ENCODE data around the gene CLEC4F.

Gene CLEC4F

DNA sequence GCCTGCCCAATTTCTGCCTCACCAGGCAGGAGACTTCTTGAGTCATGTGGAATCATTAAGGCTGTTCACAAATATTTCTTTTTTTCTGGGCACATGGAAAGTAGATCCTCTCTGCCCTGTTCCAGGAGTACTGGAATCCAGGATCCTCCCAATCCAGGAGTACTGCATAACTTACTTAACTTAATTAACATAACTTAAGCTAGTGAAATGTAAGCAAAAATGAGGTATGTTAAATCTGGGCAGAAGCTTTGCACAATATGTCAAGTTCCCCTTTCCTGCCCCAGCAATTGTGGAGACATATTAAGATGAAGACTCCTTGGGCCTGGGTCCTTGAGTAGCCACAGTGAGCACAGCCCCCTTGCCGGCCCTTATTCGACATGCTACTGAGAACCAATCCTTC is 12.0 kb upstream of the CLEC4F start:
- TF ChIP-seq, protein P1, sequence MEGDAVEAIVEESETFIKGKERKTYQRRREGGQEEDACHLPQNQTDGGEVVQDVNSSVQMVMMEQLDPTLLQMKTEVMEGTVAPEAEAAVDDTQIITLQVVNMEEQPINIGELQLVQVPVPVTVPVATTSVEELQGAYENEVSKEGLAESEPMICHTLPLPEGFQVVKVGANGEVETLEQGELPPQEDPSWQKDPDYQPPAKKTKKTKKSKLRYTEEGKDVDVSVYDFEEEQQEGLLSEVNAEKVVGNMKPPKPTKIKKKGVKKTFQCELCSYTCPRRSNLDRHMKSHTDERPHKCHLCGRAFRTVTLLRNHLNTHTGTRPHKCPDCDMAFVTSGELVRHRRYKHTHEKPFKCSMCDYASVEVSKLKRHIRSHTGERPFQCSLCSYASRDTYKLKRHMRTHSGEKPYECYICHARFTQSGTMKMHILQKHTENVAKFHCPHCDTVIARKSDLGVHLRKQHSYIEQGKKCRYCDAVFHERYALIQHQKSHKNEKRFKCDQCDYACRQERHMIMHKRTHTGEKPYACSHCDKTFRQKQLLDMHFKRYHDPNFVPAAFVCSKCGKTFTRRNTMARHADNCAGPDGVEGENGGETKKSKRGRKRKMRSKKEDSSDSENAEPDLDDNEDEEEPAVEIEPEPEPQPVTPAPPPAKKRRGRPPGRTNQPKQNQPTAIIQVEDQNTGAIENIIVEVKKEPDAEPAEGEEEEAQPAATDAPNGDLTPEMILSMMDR (IDR thresholded peaks at IDR 0.05), result no peak
- Histone ChIP-seq H3K4me3 (no peak overlapping the region), H3K27ac (no peak overlapping the region)
- no peak for DNase-seq (ENCODE audit: low spot score)

DNA sequence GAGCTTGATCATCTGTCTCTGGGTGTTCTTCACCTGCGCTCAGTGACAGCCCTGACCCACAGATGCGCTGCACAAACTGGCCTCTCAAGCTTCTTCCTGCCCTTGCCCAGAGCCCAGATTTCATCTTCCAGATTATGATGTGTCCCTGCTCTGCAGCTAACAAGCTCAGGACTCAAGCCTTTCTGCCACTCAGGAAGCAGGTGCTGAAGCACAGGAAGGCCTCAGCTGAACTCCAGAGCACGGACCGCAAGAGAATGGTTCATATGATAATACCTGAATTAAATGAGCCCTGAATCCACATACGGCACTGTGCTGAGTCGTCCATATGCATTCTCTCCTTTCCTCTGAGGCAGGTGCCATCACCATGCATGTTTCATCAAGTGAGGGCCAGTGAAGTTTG is 11.5 kb upstream of the CLEC4F start:
- Histone ChIP-seq H3K27ac (no peak overlapping the region), H3K4me3 (no peak overlapping the region)
- TF ChIP-seq, protein P1 (IDR thresholded peaks at IDR 0.05), result no peak
- DNase-seq (ENCODE audit: low spot score), result no peak

DNA sequence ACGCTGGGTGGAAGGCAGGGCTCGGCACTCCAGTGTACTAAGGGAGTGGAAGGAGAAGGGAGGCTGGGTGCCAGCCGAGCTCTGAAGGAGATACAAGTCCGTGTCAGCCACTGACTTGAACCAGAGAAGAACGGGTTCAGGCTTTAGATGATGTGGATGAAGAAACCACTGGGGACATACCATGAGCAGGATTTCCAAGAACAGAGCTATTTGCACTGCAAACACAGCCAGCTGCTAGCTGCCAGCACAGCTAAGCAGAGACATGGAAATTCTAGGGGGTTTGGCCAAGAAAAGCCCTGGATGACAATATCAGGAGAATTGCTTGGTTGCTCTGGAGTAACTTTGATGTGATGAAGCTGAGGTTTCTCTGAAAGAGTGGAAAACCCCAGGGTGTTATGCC is 10.0 kb upstream of the CLEC4F start:
- TF ChIP-seq, protein P1 (IDR thresholded peaks at IDR 0.05), result no peak
- no peak overlapping the region for H3K4me3 ChIP-seq
- no peak for DNase-seq (ENCODE audit: low spot score)
- H3K27ac ChIP-seq, result no peak overlapping the region

DNA sequence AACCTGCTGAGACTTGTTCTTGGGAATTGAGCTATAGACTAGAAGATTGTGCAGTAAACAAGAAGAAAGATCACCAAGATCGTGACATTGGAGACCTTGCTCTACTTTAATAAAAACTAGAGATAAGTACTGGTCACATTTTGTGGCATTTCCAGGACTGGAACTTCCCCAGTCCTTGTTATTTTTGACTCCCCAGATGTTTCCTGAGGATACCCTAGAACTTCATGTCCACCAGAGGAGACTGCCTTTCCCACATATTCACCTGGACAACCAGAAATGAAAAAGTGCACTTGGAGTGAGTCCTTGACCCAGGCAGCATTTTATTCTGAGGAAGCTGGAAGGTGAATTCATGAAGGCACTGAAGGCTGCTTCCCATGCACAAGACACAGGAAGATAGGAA is 9.5 kb upstream of the CLEC4F start:
- DNase-seq (ENCODE audit: low spot score), result no peak
- H3K27ac ChIP-seq, result no peak overlapping the region
- H3K4me3 ChIP-seq, result no peak overlapping the region
- TF ChIP-seq, protein P1 (IDR thresholded peaks at IDR 0.05), result no peak

DNA sequence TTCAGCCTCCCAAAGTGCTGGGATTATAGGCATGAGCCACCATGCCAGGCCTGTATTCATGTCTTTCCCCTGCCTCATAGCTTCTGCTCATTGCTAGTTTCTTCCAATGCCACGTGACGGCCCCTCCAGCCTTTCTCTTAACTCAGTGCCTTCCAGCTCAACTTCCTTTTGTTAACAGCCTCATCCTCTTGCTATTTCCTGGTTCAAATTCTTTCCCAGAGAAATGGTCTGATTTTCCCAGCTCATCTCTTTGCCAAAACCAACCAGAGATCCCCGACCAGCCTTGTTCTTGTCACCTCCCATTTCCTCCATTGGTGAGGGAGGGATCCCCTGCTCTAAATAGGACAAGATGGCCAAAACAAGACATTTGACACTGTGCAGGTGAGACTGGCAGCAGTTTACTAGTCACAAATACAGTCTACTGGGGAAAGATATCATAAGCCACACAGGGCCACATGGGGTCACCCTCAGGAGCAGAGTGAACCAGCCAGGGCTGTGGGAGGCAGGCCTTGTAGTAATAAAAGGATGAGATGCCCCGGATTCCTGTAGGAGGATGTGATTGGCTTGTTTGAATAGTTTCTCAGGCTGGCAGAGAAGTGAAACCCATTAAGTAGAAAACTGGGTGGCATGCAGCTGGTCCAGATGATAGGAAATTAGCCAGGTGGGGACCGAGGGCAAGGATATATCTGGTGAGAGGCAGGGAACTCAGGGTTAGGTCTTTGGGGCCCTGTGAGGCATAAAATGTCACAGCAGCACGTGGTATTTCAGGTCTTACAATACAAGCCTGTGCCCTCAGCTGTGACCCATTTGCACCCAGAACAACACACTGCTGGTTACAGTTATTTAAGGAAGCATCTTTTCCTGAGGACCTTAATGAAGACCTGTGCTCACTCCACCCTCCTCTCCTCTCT is 8.8 kb upstream of the CLEC4F start:
- Histone ChIP-seq H3K27ac (no peak overlapping the region), H3K4me3 (no peak overlapping the region)
- TF ChIP-seq, protein P1 (IDR thresholded peaks at IDR 0.05), result no peak
- no peak for DNase-seq (ENCODE audit: low spot score)

DNA sequence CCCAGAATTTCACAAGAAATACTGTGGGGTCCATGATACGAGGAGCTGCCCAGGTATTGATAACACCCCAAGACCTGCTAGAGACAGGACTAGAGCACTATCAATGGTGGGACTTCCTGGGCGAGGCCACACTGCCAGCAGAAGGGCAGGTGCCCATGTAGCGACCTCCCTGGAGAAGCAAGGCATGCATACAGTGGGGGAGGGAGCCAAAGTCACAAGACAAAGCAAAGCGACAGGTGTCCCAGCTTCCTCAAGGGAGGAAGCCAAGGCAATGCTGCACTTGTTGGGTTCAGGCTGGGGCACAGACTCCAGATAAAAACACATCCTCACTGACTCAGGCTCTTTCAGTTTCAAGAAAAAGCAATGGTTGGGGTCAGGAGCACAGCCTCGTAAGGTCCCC is 7.7 kb upstream of the CLEC4F start:
- no peak for DNase-seq (ENCODE audit: low spot score)
- no peak overlapping the region for H3K27ac ChIP-seq
- TF ChIP-seq, protein P1 (IDR thresholded peaks at IDR 0.05), result no peak
- no peak overlapping the region for H3K4me3 ChIP-seq

DNA sequence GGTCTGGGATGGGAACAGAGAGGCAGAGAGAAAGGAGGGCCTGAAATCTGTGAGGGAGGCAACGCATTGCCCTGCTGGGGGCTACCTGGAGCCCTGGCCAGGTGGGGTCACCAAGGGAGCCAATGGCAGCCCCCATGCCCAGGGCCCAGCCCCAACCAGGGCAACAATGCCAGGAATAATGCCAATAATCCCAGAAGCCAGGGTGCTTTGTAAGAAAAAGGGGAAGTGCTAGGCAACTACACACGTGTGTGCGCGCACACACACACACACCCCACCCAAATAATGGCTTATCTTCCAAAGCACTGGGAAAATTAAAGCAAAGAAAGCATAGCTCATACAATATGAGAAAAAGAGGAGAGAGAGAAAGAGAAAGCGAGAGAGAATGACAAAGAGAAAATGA is 7.0 kb upstream of the CLEC4F start:
- Histone ChIP-seq H3K4me3 (no peak overlapping the region), H3K27ac (no peak overlapping the region)
- no peak for DNase-seq (ENCODE audit: low spot score)
- TF ChIP-seq, protein P1 (IDR thresholded peaks at IDR 0.05), result no peak

Data from coronary artery (tissue), 2 donors.